Gastroesophageal sphincter (tissue), 3 donors: ENCODE data around the gene TCF7L1.

Experiments used
- POLR2A ChIP-seq, 2 donors: fragments of 450-650 bp; IDR thresholded peaks; one replicate each; pipeline ENCODE4 v1.6.1; 2017; ENCODE audit warnings: antibody characterized with exemption in 2 of 2, mild to moderate bottlenecking in 2 of 2, moderate library complexity in 1 of 2
- TF ChIP-seq, protein P1 (sequence below), 4 experiments: fragments of 200-600 bp in 2 of 4; fragments of 450-650 bp in 2 of 4; sonication (generic) in 1 of 4; IDR thresholded peaks; one replicate each; pipeline ENCODE4 v1.5.1; 2017 to 2019; ENCODE audit warnings: antibody characterized with exemption in 4 of 4, mild to moderate bottlenecking in 2 of 4, moderate library complexity in 2 of 4

DNA sequence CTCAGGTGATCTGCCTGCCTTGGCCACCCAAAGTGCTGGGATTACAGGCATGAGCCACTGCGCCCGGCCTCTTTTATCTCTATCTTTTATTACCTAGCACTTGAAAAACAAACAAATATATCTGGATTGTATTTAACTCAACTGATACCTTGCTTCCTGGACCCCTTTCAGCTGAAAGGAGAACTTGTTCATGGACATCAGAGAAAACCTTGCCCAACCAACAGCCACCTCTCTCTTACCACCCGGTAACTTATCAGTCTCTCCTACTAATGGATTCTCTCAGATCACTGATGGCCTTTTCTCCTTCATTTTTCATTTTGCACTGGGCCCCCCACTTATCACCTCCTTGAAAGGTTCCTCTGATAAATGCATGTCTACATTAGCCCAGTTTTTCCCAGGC is 214.4 kb downstream of the TCF7L1 start:
- TF ChIP-seq POLR2A (IDR thresholded peaks at IDR 0.05), result no peak
- TF ChIP-seq, protein P1, sequence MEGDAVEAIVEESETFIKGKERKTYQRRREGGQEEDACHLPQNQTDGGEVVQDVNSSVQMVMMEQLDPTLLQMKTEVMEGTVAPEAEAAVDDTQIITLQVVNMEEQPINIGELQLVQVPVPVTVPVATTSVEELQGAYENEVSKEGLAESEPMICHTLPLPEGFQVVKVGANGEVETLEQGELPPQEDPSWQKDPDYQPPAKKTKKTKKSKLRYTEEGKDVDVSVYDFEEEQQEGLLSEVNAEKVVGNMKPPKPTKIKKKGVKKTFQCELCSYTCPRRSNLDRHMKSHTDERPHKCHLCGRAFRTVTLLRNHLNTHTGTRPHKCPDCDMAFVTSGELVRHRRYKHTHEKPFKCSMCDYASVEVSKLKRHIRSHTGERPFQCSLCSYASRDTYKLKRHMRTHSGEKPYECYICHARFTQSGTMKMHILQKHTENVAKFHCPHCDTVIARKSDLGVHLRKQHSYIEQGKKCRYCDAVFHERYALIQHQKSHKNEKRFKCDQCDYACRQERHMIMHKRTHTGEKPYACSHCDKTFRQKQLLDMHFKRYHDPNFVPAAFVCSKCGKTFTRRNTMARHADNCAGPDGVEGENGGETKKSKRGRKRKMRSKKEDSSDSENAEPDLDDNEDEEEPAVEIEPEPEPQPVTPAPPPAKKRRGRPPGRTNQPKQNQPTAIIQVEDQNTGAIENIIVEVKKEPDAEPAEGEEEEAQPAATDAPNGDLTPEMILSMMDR (IDR thresholded peaks at IDR 0.05), result no peak
